Stimulated activated CD8-positive, alpha-beta memory T cell treated with anti-CD3 and anti-CD28 coated beads, Interleukin-12 subunit alpha, Interleukin-12 subunit beta, amount 100 ng/mL, for 24 hours (primary cell): ENCODE results near the gene PARD6A.

Experiments used
- DNase-seq: peaks from one replicate; pipeline ENCODE4 v3.0.0-alpha.2; 2020; ENCODE audit errors: extremely low read depth

The PARD6A gene

GRCh38 chr16:67660564-67661028 lies at the start of gene PARD6A:
Gene PARD6A, plus strand, starts transcription at chr16:67660960. Its CDS starts 79 bp downstream, at chr16:67661039.
- DNase-seq = peak; percentile 92

GRCh38 chr16:67613808-67614207 lies 47.0 kb upstream of the PARD6A start:
- no peak for DNase-seq

GRCh38 chr16:67628216-67628615 lies 32.5 kb upstream of the PARD6A start:
- DNase-seq = no peak

- DNase-seq = no peak
Observed at GRCh38 chr16:67632415-67633172, 28.2 kb upstream of the PARD6A start.

GRCh38 chr16:67636713-67637112 lies 24.0 kb upstream of the PARD6A start:
- DNase-seq = no peak

GRCh38 chr16:67637625-67638024 lies 23.1 kb upstream of the PARD6A start:
- no peak for DNase-seq

GRCh38 chr16:67641779-67642708 lies 18.7 kb upstream of the PARD6A start:
- no peak for DNase-seq

- DNase-seq = no peak
Observed at GRCh38 chr16:67644038-67644437, 16.7 kb upstream of the PARD6A start.

- DNase-seq = no peak
Observed at GRCh38 chr16:67645397-67646121, 15.2 kb upstream of the PARD6A start.

- no peak for DNase-seq
Observed at GRCh38 chr16:67647111-67647651, 13.6 kb upstream of the PARD6A start.

- no peak for DNase-seq
Observed at GRCh38 chr16:67647681-67648080, 13.1 kb upstream of the PARD6A start.

GRCh38 chr16:67648088-67648763 lies 12.5 kb upstream of the PARD6A start:
- DNase-seq = no peak

- no peak for DNase-seq
Observed at GRCh38 chr16:67648764-67649407, 11.9 kb upstream of the PARD6A start.

GRCh38 chr16:67649494-67649931 lies 11.2 kb upstream of the PARD6A start:
- DNase-seq = no peak

- DNase-seq = no peak
Observed at GRCh38 chr16:67650023-67650422, 10.7 kb upstream of the PARD6A start.

GRCh38 chr16:67651039-67651438 lies 9.7 kb upstream of the PARD6A start:
- DNase-seq = no peak

GRCh38 chr16:67651847-67652246 lies 8.9 kb upstream of the PARD6A start:
- DNase-seq = no peak

GRCh38 chr16:67652578-67653127 lies 8.1 kb upstream of the PARD6A start:
- DNase-seq = no peak

- DNase-seq = no peak
Observed at GRCh38 chr16:67653128-67653788, 7.5 kb upstream of the PARD6A start.
